ENCODE results near the gene NFKBIZ. TPM values are rescaled to one million over a fixed set of nuclear protein-coding genes. Genes with fewer than 3 reads are reported as not detected.

The NFKBIZ gene
- total RNA-seq, 2 experiments from 2014 or later = 11.8 to 26.6 TPM

- H3K9me3 ChIP-seq (ENCODE audit: low read length) = peaks cover 6% of the 10 kb centered on the region; the same call in 1 of the 2 replicates
- no peak for TF ChIP-seq EZH2phosphoT487 (IDR thresholded peaks at IDR 0.05; ENCODE audit: borderline replicate concordance, low read depth, low read length)
- no peak for TF ChIP-seq CTCF (conservative IDR thresholded peaks at IDR 0.05; ENCODE audit: low read length)
- intact Hi-C loops (cut with micrococcal nuclease; ENCODE audit: unreplicated experiment) = loop anchor here (1.0 kb wide), 1 partner anchor 109 kb away; no protein-coding TSS in a partner anchor
- no peak overlapping the region for H2AFZ ChIP-seq (ENCODE audit: low read length)
- H3K9me2 ChIP-seq (ENCODE audit: insufficient read depth, low read length) = no peaks in the 10 kb centered on the region
- H3K79me2 ChIP-seq (ENCODE audit: insufficient read depth, low read depth, low read length) = peaks cover 48% of the 10 kb centered on the region; the same call in 1 of the 2 replicates
- BruUV-seq (replicated peaks) = TSS peak; percentile 24
- no peak overlapping the region for H3K27ac ChIP-seq (ENCODE audit: low read depth, low read length, poor library complexity, severe bottlenecking)
- POLR2A ChIA-PET = interaction anchor here (0.7 to 2.9 kb wide), 5 partner anchors 11 to 421 kb away, joined by 3 to 15 read pairs (median 3); no protein-coding TSS in a partner anchor
- CTCF ChIA-PET (ENCODE audit: unreplicated experiment) = no interaction called here
- no peak overlapping the region for H3K4me2 ChIP-seq (ENCODE audit: low read length)
- no peaks in the 10 kb centered on the region for H4K20me1 ChIP-seq (ENCODE audit: insufficient read depth, low read length)
- no peak for DNase-seq (ENCODE audit: low spot score)
- H3K36me3 ChIP-seq (ENCODE audit: insufficient read depth, low read length) = peaks cover 92% of the 10 kb centered on the region
- H3K4me3 ChIP-seq (ENCODE audit: low read depth, low read length, poor library complexity, severe bottlenecking) = no peak overlapping the region
- peaks cover 7% of the 10 kb centered on the region for H3K4me1 ChIP-seq (ENCODE audit: insufficient read depth, low read length, poor library complexity, severe bottlenecking)
Measured at GRCh38 chr3:101803939-101804338, 45.4 kb upstream of the NFKBIZ start.

- intact Hi-C loops (cut with micrococcal nuclease; ENCODE audit: unreplicated experiment) = no loop called here
- no peak overlapping the region for H3K4me2 ChIP-seq (ENCODE audit: low read length)
- ChIA-PET CTCF (ENCODE audit: unreplicated experiment) (no interaction called here), POLR2A (interaction anchor here (0.7 to 1.8 kb wide), 5 partner anchors 10 to 253 kb away, joined by 3 to 6 read pairs (median 4); no protein-coding TSS in a partner anchor)
- H3K79me2 ChIP-seq (ENCODE audit: insufficient read depth, low read depth, low read length) = peaks cover 31% of the 10 kb centered on the region; the same call in 1 of the 2 replicates
- H3K9me2 ChIP-seq (ENCODE audit: insufficient read depth, low read length) = no peaks in the 10 kb centered on the region
- no peaks in the 10 kb centered on the region for H4K20me1 ChIP-seq (ENCODE audit: insufficient read depth, low read length)
- H3K36me3 ChIP-seq (ENCODE audit: insufficient read depth, low read length) = peaks cover 68% of the 10 kb centered on the region
- no TSS peak for BruUV-seq (replicated peaks)
- peaks cover 18% of the 10 kb centered on the region for H3K4me1 ChIP-seq (ENCODE audit: insufficient read depth, low read length, poor library complexity, severe bottlenecking)
- no peak overlapping the region for H2AFZ ChIP-seq (ENCODE audit: low read length)
- H3K4me3 ChIP-seq (ENCODE audit: low read depth, low read length, poor library complexity, severe bottlenecking) = no peak overlapping the region
- no peak overlapping the region for H3K27ac ChIP-seq (ENCODE audit: low read depth, low read length, poor library complexity, severe bottlenecking)
- TF ChIP-seq EZH2phosphoT487 (IDR thresholded peaks at IDR 0.05; ENCODE audit: borderline replicate concordance, low read depth, low read length) (no peak), CTCF (conservative IDR thresholded peaks at IDR 0.05; ENCODE audit: low read length) (no peak)
- peaks cover 6% of the 10 kb centered on the region; the same call in 1 of the 2 replicates for H3K9me3 ChIP-seq (ENCODE audit: low read length)
- no peak for DNase-seq (ENCODE audit: low spot score)
Measured at GRCh38 chr3:101806491-101806890, 42.8 kb upstream of the NFKBIZ start.

- Histone ChIP-seq H3K4me3 (ENCODE audit: low read depth, low read length, poor library complexity, severe bottlenecking) (no peak overlapping the region), H3K9me3 (ENCODE audit: low read length) (peaks cover 6% of the 10 kb centered on the region; the same call in 1 of the 2 replicates), H2AFZ (ENCODE audit: low read length) (no peak overlapping the region), H3K79me2 (ENCODE audit: insufficient read depth, low read depth, low read length) (peaks cover 23% of the 10 kb centered on the region; the same call in 1 of the 2 replicates), H3K36me3 (ENCODE audit: insufficient read depth, low read length) (peaks cover 54% of the 10 kb centered on the region), H3K4me2 (ENCODE audit: low read length) (no peak overlapping the region), H3K9me2 (ENCODE audit: insufficient read depth, low read length) (no peaks in the 10 kb centered on the region), H4K20me1 (ENCODE audit: insufficient read depth, low read length) (no peaks in the 10 kb centered on the region), H3K4me1 (ENCODE audit: insufficient read depth, low read length, poor library complexity, severe bottlenecking) (peaks cover 16% of the 10 kb centered on the region), H3K27ac (ENCODE audit: low read depth, low read length, poor library complexity, severe bottlenecking) (no peak overlapping the region)
- TF ChIP-seq CTCF (conservative IDR thresholded peaks at IDR 0.05; ENCODE audit: low read length) = no peak
- TF ChIP-seq EZH2phosphoT487 (IDR thresholded peaks at IDR 0.05; ENCODE audit: borderline replicate concordance, low read depth, low read length) = no peak
- ChIA-PET POLR2A (interaction anchor here (0.5 to 1.5 kb wide), 8 partner anchors 12 to 417 kb away, joined by 3 to 6 read pairs (median 3); partner anchors contain the start of gene CEP97), CTCF (ENCODE audit: unreplicated experiment) (interaction anchor here (1.1 kb wide), 1 partner anchor 417 kb away, joined by 4 read pairs; no protein-coding TSS in a partner anchor)
- DNase-seq (ENCODE audit: low spot score) = no peak
- BruUV-seq (replicated peaks) = no TSS peak
- intact Hi-C loops (cut with micrococcal nuclease; ENCODE audit: unreplicated experiment) = loop anchor here (2.0 kb wide), 1 partner anchor 729 kb away; no protein-coding TSS in a partner anchor
Measured at GRCh38 chr3:101807888-101808287, 41.4 kb upstream of the NFKBIZ start.
